ENCODE data around the gene RGS2.

RGS2 gene

DNA sequence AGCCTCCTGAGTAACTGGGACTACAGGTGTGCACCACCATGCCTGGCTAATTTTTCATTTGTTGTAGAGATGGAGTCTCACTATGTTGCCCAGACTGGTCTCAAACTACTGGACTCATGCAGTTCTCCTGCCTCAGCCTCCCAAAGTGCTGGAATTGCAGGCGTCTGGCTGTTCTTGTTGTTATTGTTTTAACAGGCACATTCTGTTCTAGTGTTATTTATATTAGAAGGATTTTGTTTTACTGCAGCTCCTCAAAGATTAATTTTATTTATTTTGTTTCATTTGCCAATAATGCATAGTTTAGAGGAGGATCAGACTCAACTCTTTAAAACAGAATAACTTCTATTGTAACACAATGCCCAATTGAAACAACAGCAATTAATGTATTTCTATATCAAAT lies 35.5 kb downstream of the RGS2 start:
- no peak for TF ChIP-seq CTCF (IDR thresholded peaks at IDR 0.05; ENCODE audit: low read depth, low read length)
- no peak overlapping the region for H3K4me3 ChIP-seq (ENCODE audit: low read depth, low read length)

DNA sequence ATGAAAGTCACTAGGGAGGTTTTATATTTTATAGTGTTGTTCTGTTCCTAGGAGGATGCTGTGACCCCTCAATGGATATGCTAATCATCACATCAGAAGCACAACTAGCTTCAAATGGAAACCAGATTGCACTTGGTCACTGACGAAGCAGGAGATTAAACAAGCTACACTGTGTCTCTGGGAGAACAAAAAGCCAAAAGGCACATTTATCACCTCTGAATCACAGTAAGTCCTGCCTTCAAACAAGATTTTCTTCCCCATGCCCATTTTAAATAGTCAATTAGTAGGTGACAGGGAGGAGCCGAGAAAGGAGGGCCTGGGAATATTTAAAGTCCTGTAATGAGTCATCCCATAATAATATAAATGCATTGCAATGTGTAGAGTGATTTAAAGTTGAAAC lies 38.1 kb downstream of the RGS2 start:
- no peak for TF ChIP-seq CTCF (IDR thresholded peaks at IDR 0.05; ENCODE audit: low read depth, low read length)
- H3K4me3 ChIP-seq (ENCODE audit: low read depth, low read length) = no peak overlapping the region

GRCh38 chr1:192849011-192849410 lies 40.2 kb downstream of the RGS2 start:
- TF ChIP-seq CTCF (IDR thresholded peaks at IDR 0.05; ENCODE audit: low read depth, low read length) = no peak
- H3K4me3 ChIP-seq (ENCODE audit: low read depth, low read length) = no peak overlapping the region

- no peak for TF ChIP-seq CTCF (IDR thresholded peaks at IDR 0.05; ENCODE audit: low read depth, low read length)
- H3K4me3 ChIP-seq (ENCODE audit: low read depth, low read length) = no peak overlapping the region
Measured at GRCh38 chr1:192849442-192849841, 40.6 kb downstream of the RGS2 start.

- no peak for TF ChIP-seq CTCF (IDR thresholded peaks at IDR 0.05; ENCODE audit: low read depth, low read length)
- H3K4me3 ChIP-seq (ENCODE audit: low read depth, low read length) = no peak overlapping the region
Measured at GRCh38 chr1:192852001-192852947, 43.4 kb downstream of the RGS2 start.

GRCh38 chr1:192858456-192858855 lies 49.6 kb downstream of the RGS2 start:
- TF ChIP-seq CTCF (IDR thresholded peaks at IDR 0.05; ENCODE audit: low read depth, low read length) = no peak

GRCh38 chr1:192859808-192860207 lies 51.0 kb downstream of the RGS2 start:
- no peak for TF ChIP-seq CTCF (IDR thresholded peaks at IDR 0.05; ENCODE audit: low read depth, low read length)
- no peak overlapping the region for H3K4me3 ChIP-seq (ENCODE audit: low read depth, low read length)

More at GRCh38 chr1:192858456-192858855, 49.6 kb downstream of the RGS2 start:
- H3K4me3 ChIP-seq (ENCODE audit: low read depth, low read length) = no peak overlapping the region
